ENCODE data around the gene ABCD3.

DNA sequence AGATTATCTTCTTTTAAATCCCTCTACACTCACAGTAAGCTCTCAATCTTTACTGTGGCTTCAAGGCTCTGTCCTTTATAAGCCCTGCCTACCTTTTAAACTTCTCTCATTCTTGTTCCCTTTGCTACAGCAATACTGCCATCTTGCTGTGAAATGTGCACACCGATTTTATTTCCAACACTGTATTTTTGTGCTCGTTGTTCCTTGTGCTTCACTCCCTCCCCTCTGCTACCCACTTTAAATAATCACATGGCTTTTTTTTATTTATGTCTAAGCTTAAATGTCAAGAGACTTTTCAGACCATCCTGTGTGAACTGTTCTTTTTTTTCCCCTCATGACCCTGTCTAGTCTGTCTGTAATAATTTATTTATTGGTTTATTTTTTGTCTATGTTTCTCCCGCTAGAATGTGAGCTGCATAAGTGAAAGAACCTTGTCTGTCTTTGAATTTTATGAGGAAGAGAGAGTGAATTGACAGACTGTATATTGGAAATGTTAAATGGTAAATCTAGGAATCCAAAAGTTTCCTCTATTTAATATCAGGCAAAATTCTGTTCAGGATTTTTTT lies 45.7 kb downstream of the ABCD3 start:
- TF ChIP-seq POLR2A (IDR thresholded peaks at IDR 0.05), result no peak
- TF ChIP-seq, protein P1, sequence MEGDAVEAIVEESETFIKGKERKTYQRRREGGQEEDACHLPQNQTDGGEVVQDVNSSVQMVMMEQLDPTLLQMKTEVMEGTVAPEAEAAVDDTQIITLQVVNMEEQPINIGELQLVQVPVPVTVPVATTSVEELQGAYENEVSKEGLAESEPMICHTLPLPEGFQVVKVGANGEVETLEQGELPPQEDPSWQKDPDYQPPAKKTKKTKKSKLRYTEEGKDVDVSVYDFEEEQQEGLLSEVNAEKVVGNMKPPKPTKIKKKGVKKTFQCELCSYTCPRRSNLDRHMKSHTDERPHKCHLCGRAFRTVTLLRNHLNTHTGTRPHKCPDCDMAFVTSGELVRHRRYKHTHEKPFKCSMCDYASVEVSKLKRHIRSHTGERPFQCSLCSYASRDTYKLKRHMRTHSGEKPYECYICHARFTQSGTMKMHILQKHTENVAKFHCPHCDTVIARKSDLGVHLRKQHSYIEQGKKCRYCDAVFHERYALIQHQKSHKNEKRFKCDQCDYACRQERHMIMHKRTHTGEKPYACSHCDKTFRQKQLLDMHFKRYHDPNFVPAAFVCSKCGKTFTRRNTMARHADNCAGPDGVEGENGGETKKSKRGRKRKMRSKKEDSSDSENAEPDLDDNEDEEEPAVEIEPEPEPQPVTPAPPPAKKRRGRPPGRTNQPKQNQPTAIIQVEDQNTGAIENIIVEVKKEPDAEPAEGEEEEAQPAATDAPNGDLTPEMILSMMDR (IDR thresholded peaks at IDR 0.05), result peak in 3 of 4 experiments; percentile 48 to 65 (median 63)
